Esophagus muscularis mucosa (tissue), 4 donors: ENCODE measurements around the gene C1D. TPM values are rescaled to one million over a fixed set of nuclear protein-coding genes. Genes with fewer than 3 reads are reported as not detected.

Experiments
- DNase-seq: peaks from one replicate; pipeline ENCODE4 v3.0.0-alpha.2; 2017; ENCODE audit errors: extremely low spot score
- H3K27ac ChIP-seq, 4 donors: fragments of 200-600 bp; sonication (generic); replicated peaks in 1 of 4; 1 replicate in 3 of 4; 2 replicates in 1 of 4; pipeline ENCODE4 v1.5.1; 2016 to 2019; ENCODE audit warnings: mild to moderate bottlenecking in 1 of 4
- H3K27me3 ChIP-seq, 4 donors: fragments of 200-600 bp; sonication (generic); one replicate each; pipeline versions ENCODE4 v1.5.1 to v1.6.0; 2016 to 2019
- H3K36me3 ChIP-seq, 4 donors: fragments of 200-600 bp; sonication (generic); one replicate each; pipeline ENCODE4 v1.5.1; 2016 to 2019
- H3K4me1 ChIP-seq, 4 donors: fragments of 200-600 bp; sonication (generic); one replicate each; pipeline ENCODE4 v1.5.1; 2016 to 2019
- H3K4me3 ChIP-seq, 4 donors: fragments of 200-600 bp; sonication (generic); 1 replicate in 2 of 4; 2 replicates in 2 of 4; pipeline ENCODE4 v1.5.1; 2016 to 2019; ENCODE audit warnings: mild to moderate bottlenecking in 4 of 4, moderate library complexity in 1 of 4
- H3K9me3 ChIP-seq, 4 donors: fragments of 200-600 bp; sonication (generic); 1 replicate in 3 of 4; 2 replicates in 1 of 4; pipeline ENCODE4 v1.5.1; 2016 to 2019
- EP300 ChIP-seq: sonication (generic); formaldehyde crosslinking; IDR thresholded peaks from one replicate; pipeline ENCODE4 v1.6.1; 2017; ENCODE audit warnings: antibody characterized with exemption
- POLR2A ChIP-seq: fragments of 450-650 bp; IDR thresholded peaks from one replicate; pipeline ENCODE4 v1.6.1; 2017; ENCODE audit warnings: antibody characterized with exemption, moderate library complexity, mild to moderate bottlenecking, low read depth
- POLR2AphosphoS5 ChIP-seq, 2 donors: sonication (generic); formaldehyde crosslinking; IDR thresholded peaks; one replicate each; pipeline ENCODE4 v1.6.1; 2017; ENCODE audit warnings: antibody characterized with exemption in 2 of 2
- WGBS: methylation state at CpG from one replicate; pipeline ENCODE4 v1.1.5; 2018; 5-methylcytosine and 5-hydroxymethylcytosine counted together
- intact Hi-C: fragments of 100-400 bp; cut with DNase I; formaldehyde crosslinking; loops from one replicate; pipeline ENCODE4 v1.15.1; 2023
- total RNA-seq, 4 donors: library from RNA; depleted of rRNA; stranded (reverse); fragments of >200 nt; gene quantifications; one replicate each; pipeline versions ENCODE4 v1.1.0 to v1.2.1, GENCODE V29; 2016
- TF ChIP-seq, protein P1 (sequence below), 3 experiments: fragments of 200-600 bp in 2 of 3; fragments of 450-650 bp in 1 of 3; sonication (generic) in 2 of 3; IDR thresholded peaks; one replicate each; pipeline ENCODE4 v1.5.1; 2017 to 2019; ENCODE audit warnings: antibody characterized with exemption in 3 of 3, mild to moderate bottlenecking in 2 of 3, moderate library complexity in 1 of 3

C1D gene, protein sequence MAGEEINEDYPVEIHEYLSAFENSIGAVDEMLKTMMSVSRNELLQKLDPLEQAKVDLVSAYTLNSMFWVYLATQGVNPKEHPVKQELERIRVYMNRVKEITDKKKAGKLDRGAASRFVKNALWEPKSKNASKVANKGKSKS
- 10 to 100 TPM; 19.7 to 41.1 (median 30.8) TPM for total RNA-seq

DNA sequence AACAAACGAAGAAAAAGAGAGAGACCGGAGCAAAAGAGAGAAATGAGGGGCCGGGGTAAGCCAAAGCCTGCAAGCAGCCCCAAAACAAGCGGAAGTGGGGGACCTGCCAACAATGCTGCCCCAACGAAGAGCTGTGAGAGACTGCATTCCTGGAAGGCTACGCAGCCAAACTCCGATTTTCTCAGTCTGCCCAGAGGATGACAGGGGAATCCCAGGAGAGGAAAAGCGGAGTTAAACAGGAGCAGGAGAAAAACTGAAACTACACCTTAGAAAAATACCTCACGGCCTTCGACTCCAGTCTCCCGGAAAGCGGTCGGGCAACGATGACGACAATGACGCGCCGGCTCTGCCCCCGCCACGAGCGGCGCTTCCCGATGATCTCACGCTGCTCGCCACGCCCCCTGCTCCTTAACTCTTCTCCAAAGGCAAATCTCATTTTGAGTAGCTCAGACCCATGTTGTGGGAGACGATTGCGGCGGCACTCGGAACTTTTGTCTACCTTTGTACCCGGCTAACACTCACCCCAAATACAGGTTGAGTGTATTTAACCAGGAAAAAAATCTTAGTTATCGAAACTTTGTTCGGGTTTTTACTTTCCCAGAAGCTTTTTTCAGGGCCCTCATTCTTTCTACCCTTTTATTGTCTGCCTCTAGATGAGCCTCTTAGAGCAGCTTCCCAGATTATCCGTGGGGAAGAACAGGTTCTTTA lies at the start of gene C1D:
TSS of gene C1D (minus strand) at position 325 of the 708 bp plus-strand sequence. CDS start 15,694 bp downstream, outside the sequence.
- intact Hi-C loops, result no loop called here

DNA sequence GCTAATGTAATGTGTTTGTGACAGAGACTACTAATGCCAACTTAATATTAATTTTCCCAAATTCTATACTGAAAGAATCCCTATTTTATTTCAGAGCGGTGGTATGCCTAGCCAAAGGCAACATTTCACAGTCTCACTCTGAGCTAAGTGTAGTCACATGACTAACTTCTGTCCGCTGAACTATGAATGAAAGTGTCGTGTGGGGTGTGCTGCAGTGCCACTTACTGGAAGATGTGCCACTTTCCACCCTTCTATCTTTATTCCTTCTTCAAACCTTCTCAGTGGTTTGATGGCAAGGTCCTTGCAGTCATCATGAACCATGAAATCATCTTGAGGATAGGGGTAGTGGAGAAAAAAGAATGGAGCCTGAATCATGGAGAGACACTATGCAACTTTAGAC lies 47.3 kb upstream of the C1D start:
- DNase-seq, result no peak
- WGBS, result 79% methylated on average over 3 of the region's 3 CpGs
- intact Hi-C loops, result no loop called here
- Histone ChIP-seq H3K27me3 (no peaks in the 10 kb centered on the region), H3K27ac (no peak overlapping the region), H3K9me3 (peaks cover 0 to 7% (median 2%) of the 10 kb centered on the region in 4 donors), H3K36me3 (no peaks in the 10 kb centered on the region), H3K4me3 (no peak overlapping the region), H3K4me1 (no peaks in the 10 kb centered on the region)
- TF ChIP-seq POLR2AphosphoS5 (IDR thresholded peaks at IDR 0.05), result no peak
- no peak for TF ChIP-seq POLR2A
- TF ChIP-seq EP300, result no peak
- TF ChIP-seq, protein P1, sequence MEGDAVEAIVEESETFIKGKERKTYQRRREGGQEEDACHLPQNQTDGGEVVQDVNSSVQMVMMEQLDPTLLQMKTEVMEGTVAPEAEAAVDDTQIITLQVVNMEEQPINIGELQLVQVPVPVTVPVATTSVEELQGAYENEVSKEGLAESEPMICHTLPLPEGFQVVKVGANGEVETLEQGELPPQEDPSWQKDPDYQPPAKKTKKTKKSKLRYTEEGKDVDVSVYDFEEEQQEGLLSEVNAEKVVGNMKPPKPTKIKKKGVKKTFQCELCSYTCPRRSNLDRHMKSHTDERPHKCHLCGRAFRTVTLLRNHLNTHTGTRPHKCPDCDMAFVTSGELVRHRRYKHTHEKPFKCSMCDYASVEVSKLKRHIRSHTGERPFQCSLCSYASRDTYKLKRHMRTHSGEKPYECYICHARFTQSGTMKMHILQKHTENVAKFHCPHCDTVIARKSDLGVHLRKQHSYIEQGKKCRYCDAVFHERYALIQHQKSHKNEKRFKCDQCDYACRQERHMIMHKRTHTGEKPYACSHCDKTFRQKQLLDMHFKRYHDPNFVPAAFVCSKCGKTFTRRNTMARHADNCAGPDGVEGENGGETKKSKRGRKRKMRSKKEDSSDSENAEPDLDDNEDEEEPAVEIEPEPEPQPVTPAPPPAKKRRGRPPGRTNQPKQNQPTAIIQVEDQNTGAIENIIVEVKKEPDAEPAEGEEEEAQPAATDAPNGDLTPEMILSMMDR (IDR thresholded peaks at IDR 0.05), result no peak

More for the DNA sequence above, at the start of gene C1D:
- TF ChIP-seq, protein P1 (IDR thresholded peaks at IDR 0.05), result no peak
- TF ChIP-seq POLR2AphosphoS5 (IDR thresholded peaks at IDR 0.05), result peak; percentile 91 to 95
- TF ChIP-seq EP300, result no peak
- no peak for TF ChIP-seq POLR2A
- H3K27me3 ChIP-seq, result no peaks in the 10 kb centered on the region
- H3K9me3 ChIP-seq, result no peaks in the 10 kb centered on the region
- H3K36me3 ChIP-seq, result no peaks in the 10 kb centered on the region
- H3K27ac ChIP-seq, result peak within 1 kb of the TSS; percentile 82 to 91 (median 86)
- peak; percentile 99 for DNase-seq
- peak within 1 kb of the TSS; percentile 63 to 81 (median 70) for H3K4me3 ChIP-seq
- 0% methylated on average over 34 of the region's 34 CpGs for WGBS
- H3K4me1 ChIP-seq, result peaks cover 25 to 53% (median 35%) of the 10 kb centered on the region in 4 donors

DNA sequence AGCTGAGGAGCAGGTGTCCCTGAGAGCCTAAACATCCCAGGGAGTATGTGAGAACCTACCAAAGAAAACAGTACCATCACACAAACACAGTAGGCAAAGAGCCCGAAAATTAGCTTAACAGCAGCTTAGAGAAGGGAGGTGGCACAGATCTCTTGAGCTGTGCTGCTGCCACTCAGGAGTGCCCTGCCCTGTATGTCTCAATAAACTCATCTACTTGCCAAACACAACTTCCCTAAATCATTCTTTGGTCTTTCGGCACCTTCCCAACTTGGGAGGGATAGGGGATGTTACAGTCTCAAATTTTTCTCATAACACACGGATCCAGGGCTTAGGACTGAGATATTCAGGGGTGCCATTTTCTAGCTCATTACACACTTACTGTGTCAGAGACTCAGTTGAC lies 45.3 kb upstream of the C1D start:
- H3K36me3 ChIP-seq, result no peaks in the 10 kb centered on the region
- TF ChIP-seq EP300 (no peak), POLR2A (no peak), POLR2AphosphoS5 (IDR thresholded peaks at IDR 0.05) (no peak)
- TF ChIP-seq, protein P1 (IDR thresholded peaks at IDR 0.05), result no peak
- no peaks in the 10 kb centered on the region for H3K4me1 ChIP-seq
- intact Hi-C loops, result no loop called here
- WGBS, result 90% methylated on average over 3 of the region's 3 CpGs
- H3K27me3 ChIP-seq, result no peaks in the 10 kb centered on the region
- peaks cover 0 to 7% (median 2%) of the 10 kb centered on the region in 4 donors for H3K9me3 ChIP-seq
- no peak overlapping the region for H3K27ac ChIP-seq
- no peak overlapping the region for H3K4me3 ChIP-seq
- DNase-seq, result no peak

DNA sequence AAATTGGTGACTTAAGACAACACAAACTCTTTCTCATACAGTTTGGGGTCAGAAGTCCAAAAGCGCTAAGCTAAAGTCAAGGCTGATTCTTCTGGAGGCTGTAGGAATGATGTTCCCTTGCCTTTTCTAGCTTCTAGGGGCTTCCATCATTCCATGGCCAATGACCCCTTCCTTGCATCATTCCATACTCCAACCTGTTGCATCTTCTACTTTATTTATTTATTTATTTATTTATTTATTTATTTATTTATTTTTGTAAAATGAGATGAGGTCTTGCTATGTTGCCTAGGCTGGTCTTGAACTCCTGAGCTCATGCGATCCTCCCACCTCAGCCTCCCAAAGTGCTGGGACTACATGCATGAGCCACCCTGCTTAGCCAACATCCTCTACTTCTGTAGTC lies 44.7 kb upstream of the C1D start:
- TF ChIP-seq, protein P1 (IDR thresholded peaks at IDR 0.05), result no peak
- TF ChIP-seq EP300, result no peak
- TF ChIP-seq POLR2A, result no peak
- no peak for TF ChIP-seq POLR2AphosphoS5 (IDR thresholded peaks at IDR 0.05)
- Histone ChIP-seq H3K9me3 (peaks cover 0 to 7% (median 2%) of the 10 kb centered on the region in 4 donors), H3K27me3 (no peaks in the 10 kb centered on the region), H3K4me3 (no peak overlapping the region), H3K4me1 (no peaks in the 10 kb centered on the region), H3K36me3 (no peaks in the 10 kb centered on the region), H3K27ac (no peak overlapping the region)
- WGBS, result 100% methylated on average over 2 of the region's 2 CpGs
- DNase-seq, result no peak
- intact Hi-C loops, result no loop called here
